Stimulated activated CD4-positive, alpha-beta T cell treated with anti-CD3 and anti-CD28 coated beads, Interleukin-15, amount 100 ng/mL, for 1 hour (primary cell): Measurements from ENCODE around the gene KCNN4.

ENCODE experiments used
- DNase-seq, 2 donors: peaks; one replicate each; pipeline ENCODE4 v3.0.0-alpha.2; 2020; ENCODE audit warnings: low read depth in 1 of 2, low spot score in 1 of 2

Gene KCNN4

GRCh38 chr19:43799502-43800142, 18.8 kb upstream of the KCNN4 start:
- DNase-seq, result no peak

GRCh38 chr19:43798546-43799409, 18.0 kb upstream of the KCNN4 start:
- peak; percentile 23 to 50 for DNase-seq

GRCh38 chr19:43798026-43798545, 17.3 kb upstream of the KCNN4 start:
- DNase-seq, result no peak

DNA sequence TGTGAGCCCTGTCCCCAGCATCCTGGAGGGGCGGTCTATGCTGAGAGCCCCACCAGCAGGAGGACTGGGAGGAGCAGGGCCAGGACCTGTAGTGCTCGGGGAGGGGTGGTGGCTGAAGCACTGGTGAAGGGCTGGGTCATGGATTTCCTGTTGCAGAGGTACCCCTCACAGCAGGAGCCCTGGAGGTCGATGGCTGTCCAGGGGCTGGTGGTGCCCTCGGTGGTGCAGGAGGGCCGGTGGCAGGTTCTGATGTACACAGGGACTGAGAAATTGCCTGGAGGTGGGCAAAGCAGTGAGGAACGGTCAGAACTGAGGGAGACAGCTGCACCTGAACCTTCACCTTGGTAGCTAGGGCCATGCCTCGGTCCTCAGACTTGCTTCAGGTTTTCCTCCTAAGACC, 16.8 kb upstream of the KCNN4 start:
- no peak for DNase-seq

DNA sequence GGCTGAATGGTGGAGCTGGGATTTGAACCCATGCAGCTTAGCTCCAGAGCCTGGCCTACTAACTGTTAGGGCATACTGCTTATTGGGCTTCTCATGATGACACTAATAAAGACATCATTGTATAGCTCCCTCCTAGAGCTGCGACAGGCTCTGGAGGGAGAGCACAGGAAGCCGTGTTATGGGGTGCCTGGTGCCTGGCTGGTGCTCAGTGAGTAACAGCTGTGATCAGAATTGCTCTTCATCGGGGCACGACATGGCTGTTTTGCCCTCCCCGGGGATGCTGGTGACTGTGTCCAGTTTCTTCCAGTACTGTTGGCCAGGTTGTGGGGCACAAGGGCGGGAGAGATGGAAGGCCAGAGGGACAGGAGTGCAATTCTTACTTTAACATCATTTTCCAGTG, 16.3 kb upstream of the KCNN4 start:
- no peak for DNase-seq

DNA sequence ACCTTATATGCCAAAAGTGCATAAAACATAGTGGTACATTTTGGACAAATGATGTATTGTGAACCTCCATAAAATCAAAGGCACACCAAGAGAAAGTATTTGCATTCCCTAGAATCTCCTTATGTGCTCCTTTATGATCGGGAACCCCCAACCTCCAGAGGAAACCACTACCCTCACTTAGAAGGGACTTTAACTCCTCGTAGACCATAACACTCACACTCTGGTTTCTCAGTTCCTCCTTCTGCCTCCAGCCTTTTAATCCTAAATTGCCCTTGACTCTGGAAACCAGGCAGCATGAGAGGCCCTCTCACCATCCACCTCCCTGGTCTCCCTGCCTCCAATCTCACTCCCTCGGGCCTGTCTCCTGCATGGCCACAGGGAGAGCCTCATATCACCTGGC, 9.8 kb upstream of the KCNN4 start:
- no peak for DNase-seq

- no peak for DNase-seq
Observed at GRCh38 chr19:43789029-43789428, 8.3 kb upstream of the KCNN4 start.

DNA sequence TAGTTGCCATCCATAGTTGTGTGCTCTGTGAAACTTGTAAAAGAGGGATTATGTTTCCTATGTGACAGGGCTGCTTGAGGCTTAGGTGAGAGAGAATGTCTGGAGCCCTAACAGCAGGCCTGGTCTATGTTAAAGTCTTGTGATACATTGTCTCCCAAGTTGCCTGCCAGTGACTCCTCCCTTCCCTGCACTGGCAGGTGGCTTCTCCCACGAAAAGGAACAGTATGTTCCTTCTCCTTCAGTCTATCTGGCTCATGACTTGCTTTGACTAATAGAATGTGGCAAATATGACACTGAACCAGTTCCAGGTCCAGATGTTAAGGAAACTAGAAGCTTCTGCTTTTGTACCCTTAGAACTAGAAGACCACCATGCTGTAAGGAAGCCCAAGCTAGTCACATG, 5.9 kb upstream of the KCNN4 start:
- no peak for DNase-seq

GRCh38 chr19:43784981-43785808, 4.4 kb upstream of the KCNN4 start:
- DNase-seq, result no peak

GRCh38 chr19:43784241-43784980, 3.6 kb upstream of the KCNN4 start:
- peak; percentile 42 to 56 for DNase-seq

DNA sequence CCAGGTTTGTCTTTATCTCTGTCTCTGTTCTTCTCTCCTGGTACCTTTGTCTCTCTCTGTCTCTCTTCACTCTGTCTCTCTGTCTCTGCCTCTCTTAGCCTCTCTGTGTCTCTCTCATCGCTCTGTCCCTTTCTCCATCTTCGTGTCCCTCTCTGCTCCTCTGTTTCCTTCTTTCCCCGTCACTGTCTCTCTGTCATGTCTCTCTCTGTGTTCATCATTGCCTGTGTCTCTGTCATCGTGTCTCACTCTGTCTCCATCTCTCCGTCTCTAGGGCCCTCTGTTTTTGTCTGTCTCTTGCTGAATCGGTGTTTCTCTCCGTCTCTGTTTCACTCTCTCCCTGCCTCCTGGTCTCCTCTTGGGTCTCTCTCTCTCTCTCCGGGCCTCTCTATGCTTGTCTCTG, 2.9 kb upstream of the KCNN4 start:
- no peak for DNase-seq

DNA sequence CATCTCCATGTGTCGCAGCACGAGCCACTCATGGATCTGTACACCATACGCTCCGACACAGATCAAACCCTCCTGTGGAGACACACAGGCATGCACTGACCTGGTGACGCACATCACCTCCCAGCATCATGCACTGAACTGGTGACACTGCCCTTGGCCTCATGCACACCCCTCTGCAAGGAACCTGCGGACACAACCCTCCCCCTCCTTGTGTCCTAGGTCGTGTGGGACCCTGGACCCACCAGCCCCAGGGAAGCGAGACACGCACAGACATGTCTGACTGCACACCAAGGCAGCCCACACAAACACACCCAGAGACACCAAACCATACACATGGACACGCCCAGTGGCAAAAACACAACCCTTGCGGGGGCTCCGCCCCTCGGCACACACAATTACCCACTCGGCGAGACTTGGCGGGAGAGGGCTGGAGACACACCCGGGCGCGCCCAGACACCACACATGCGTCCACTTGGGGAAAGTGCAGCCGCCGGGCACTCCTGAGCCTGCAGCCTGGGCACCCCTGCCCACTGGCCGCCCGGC, 2.0 kb upstream of the KCNN4 start:
- no peak for DNase-seq

DNA sequence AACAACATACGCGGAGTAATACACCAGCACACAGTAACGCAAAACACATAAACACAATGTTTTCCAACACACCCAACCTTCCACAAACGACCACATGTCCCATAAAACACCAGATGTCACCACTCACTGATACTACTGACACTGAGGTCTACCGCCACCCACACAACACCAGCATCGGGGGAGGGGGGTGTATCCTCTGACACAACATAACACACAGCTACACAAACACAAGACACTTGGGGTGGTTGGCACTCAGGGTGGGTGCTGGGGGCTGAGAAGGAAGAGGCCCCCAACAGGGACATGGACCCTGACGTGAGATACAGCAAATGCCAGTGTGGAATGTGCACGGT, 1.5 kb upstream of the KCNN4 start:
- no peak for DNase-seq

GRCh38 chr19:43781630-43782310, 997 bp upstream of the KCNN4 start:
- no peak for DNase-seq

- DNase-seq, result no peak
Observed at GRCh38 chr19:43779820-43780219, 953 bp downstream of the KCNN4 start.

GRCh38 chr19:43779147-43779819, 1.5 kb downstream of the KCNN4 start:
- no peak for DNase-seq

GRCh38 chr19:43778651-43779050, 2.1 kb downstream of the KCNN4 start:
- DNase-seq, result no peak

GRCh38 chr19:43777163-43777695, 3.5 kb downstream of the KCNN4 start:
- DNase-seq, result no peak

DNA sequence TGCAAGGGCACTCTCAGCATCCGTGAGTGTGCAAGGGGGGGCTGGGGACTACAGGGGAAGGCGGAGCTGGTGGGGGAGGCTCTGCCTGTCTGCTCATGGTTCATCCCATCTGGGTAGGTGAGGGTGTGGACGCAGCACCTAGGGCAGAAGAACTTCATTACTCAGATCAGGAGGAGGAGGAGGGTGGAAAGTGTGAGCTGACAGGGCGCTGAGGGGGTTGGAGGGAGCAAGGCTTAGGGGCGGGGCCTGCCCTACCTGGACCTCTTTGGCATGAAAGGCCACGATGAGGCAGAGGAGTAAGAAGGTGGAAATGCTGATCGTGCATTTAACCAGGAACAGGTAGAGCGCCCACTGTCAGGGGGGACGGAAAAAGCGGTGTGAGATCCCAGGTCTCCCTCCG, 4.5 kb downstream of the KCNN4 start:
- DNase-seq, result peak in 1 of 2 donors; percentile 61
